Measurements from ENCODE around the gene COX4I1. TPM values are rescaled to one million over a fixed set of nuclear protein-coding genes. Genes with fewer than 3 reads are reported as not detected.

Gene COX4I1
- total RNA-seq, 1 experiment from 2014 or later: 618 TPM

DNA sequence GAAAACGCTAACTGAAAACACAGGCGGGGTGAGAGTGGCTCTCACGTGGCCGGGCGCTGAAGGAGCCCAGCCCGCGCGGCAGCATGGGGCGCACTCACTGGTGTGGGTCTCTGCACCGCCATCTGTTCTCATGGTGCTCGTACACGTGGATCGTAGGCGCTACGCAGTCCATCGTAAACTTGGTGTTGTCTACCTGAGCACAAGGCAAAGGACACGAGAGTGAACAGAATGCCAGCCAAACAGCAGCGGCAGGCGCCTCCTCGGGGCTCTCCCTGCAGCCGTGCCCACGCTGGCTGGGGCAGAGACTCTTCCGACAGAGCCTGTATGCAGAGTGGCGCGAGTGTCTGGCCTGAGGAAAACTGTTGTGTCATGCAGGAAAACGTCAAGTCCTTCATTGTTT is 19.2 kb upstream of the COX4I1 start:
- DNase-seq (ENCODE audit: unreplicated experiment): no peak
- no TSS peak for BruUV-seq (replicated peaks)
- peaks cover 41% of the 10 kb centered on the region for H3K36me3 Mint-ChIP-seq (ENCODE audit: insufficient read depth, unreplicated experiment)
- no peak overlapping the region for H3K27ac Mint-ChIP-seq (ENCODE audit: low read depth, unreplicated experiment)
- POLR2A ChIA-PET: no interaction called here
- no peak overlapping the region for H3K4me3 Mint-ChIP-seq (ENCODE audit: unreplicated experiment)
- CTCF ChIA-PET: interaction anchor here (0.6 kb wide), 1 partner anchor 230 kb away, joined by 3 read pairs; no protein-coding TSS in a partner anchor
- TF ChIP-seq, protein P1, sequence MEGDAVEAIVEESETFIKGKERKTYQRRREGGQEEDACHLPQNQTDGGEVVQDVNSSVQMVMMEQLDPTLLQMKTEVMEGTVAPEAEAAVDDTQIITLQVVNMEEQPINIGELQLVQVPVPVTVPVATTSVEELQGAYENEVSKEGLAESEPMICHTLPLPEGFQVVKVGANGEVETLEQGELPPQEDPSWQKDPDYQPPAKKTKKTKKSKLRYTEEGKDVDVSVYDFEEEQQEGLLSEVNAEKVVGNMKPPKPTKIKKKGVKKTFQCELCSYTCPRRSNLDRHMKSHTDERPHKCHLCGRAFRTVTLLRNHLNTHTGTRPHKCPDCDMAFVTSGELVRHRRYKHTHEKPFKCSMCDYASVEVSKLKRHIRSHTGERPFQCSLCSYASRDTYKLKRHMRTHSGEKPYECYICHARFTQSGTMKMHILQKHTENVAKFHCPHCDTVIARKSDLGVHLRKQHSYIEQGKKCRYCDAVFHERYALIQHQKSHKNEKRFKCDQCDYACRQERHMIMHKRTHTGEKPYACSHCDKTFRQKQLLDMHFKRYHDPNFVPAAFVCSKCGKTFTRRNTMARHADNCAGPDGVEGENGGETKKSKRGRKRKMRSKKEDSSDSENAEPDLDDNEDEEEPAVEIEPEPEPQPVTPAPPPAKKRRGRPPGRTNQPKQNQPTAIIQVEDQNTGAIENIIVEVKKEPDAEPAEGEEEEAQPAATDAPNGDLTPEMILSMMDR (IDR thresholded peaks at IDR 0.05; ENCODE audit: unreplicated experiment): no peak
- H3K27me3 Mint-ChIP-seq (ENCODE audit: insufficient read depth, unreplicated experiment): no peaks in the 10 kb centered on the region
- intact Hi-C loops (cut with micrococcal nuclease): no loop called here
- peaks cover 23% of the 10 kb centered on the region for H3K4me1 Mint-ChIP-seq (ENCODE audit: insufficient read depth, unreplicated experiment)
- H3K9me3 Mint-ChIP-seq (ENCODE audit: unreplicated experiment): no peaks in the 10 kb centered on the region

DNA sequence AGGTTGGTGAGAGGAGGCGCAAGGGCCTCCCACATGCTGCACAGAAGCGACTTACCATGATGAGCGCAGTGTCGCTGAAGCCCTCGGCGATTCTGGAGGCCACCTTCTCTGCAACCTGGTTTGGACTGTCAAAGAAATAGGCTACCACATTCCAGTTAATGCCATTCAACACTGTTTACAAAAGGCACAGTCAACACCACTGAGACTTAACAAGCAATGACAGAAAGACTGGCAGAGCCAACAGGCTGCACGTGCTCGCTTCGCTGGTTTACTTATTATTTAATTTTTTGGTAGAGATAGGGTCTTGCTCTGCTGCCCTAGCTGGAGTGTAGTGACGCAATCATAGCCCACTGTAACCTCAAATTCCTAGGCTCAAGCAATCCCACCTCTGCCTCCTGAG is 18.3 kb upstream of the COX4I1 start:
- no peak overlapping the region for H3K27ac Mint-ChIP-seq (ENCODE audit: low read depth, unreplicated experiment)
- intact Hi-C loops (cut with micrococcal nuclease): no loop called here
- no TSS peak for BruUV-seq (replicated peaks)
- H3K27me3 Mint-ChIP-seq (ENCODE audit: insufficient read depth, unreplicated experiment): no peaks in the 10 kb centered on the region
- TF ChIP-seq, protein P1 (IDR thresholded peaks at IDR 0.05; ENCODE audit: unreplicated experiment): no peak
- H3K36me3 Mint-ChIP-seq (ENCODE audit: insufficient read depth, unreplicated experiment): peaks cover 48% of the 10 kb centered on the region
- no peak overlapping the region for H3K4me3 Mint-ChIP-seq (ENCODE audit: unreplicated experiment)
- ChIA-PET POLR2A (interaction anchor here (1.2 kb wide), 1 partner anchor 13 kb away, joined by 5 read pairs; no protein-coding TSS in a partner anchor), CTCF (no interaction called here)
- peaks cover 23% of the 10 kb centered on the region for H3K4me1 Mint-ChIP-seq (ENCODE audit: insufficient read depth, unreplicated experiment)
- H3K9me3 Mint-ChIP-seq (ENCODE audit: unreplicated experiment): no peaks in the 10 kb centered on the region
- DNase-seq (ENCODE audit: unreplicated experiment): no peak

DNA sequence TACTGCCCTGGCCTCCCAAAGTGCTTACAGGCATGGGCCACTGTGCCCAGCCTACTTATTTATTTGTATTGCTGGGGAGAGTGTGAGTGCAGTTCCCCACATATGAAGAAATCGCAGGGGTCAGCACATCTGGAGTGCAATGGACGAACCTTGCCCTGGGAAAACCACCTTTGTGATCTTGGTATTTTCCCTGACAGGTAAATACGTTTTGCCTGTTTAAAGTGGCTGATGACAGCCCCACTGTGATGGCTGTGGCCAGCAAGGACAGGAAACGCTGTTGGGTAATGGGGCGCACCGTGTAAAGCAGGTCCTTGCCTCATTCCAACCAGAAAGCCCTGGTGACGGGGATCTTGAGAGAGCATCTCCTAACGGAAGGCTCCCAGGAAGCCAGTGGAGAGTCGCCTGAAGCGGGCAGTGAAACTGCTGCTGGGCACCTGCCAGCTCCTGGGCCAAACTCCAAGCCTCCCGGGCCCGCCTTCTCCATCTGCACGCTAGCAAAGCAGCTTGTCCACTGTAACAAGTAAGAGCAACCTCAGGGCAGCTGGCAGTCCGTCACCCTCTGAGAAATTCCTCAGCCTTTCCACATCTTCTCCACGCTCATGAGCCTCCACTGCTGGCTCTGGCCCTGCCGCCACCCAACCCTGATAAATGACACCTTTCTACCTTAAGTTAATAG is 17.7 kb upstream of the COX4I1 start:
- Mint-ChIP-seq H3K9me3 (ENCODE audit: unreplicated experiment) (no peaks in the 10 kb centered on the region), H3K27ac (ENCODE audit: low read depth, unreplicated experiment) (peak overlapping the region; percentile 1), H3K4me3 (ENCODE audit: unreplicated experiment) (no peak overlapping the region), H3K4me1 (ENCODE audit: insufficient read depth, unreplicated experiment) (peaks cover 23% of the 10 kb centered on the region), H3K27me3 (ENCODE audit: insufficient read depth, unreplicated experiment) (no peaks in the 10 kb centered on the region), H3K36me3 (ENCODE audit: insufficient read depth, unreplicated experiment) (peaks cover 55% of the 10 kb centered on the region)
- BruUV-seq (replicated peaks): no TSS peak
- DNase-seq (ENCODE audit: unreplicated experiment): peak; percentile 71
- TF ChIP-seq, protein P1 (IDR thresholded peaks at IDR 0.05; ENCODE audit: unreplicated experiment): no peak
- intact Hi-C loops (cut with micrococcal nuclease): loop anchor here (2.0 kb wide), 1 partner anchor 31 kb away; the partner anchor contains the start of gene C16orf74
- ChIA-PET CTCF (interaction anchor here (0.6 to 0.7 kb wide), 2 partner anchors 15 to 35 kb away, joined by 3 read pairs; no protein-coding TSS in a partner anchor), POLR2A (interaction anchor here (0.6 to 1.3 kb wide), 6 partner anchors 12 to 168 kb away, joined by 3 to 6 read pairs (median 4); partner anchors contain the start of gene C16orf74)

DNA sequence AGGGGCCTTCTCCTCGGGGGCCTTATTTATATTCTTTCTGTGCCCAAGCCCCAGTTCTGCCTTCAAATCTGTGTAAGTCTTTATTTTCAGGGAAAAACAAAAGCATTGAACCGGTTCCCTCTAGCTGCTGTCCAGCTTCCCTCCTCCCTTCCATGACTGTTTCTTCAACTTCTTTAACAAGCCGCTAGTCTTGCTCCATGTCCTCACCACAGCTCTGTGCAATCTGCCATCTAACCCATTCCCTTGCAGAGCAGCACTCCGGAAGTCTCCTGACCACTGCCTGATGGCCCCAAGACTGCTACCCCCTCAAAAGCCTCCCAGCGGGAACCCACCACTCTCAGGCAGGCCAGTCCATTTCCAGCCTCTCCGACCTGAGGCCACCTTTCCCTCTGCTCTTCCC is 17.0 kb upstream of the COX4I1 start:
- no TSS peak for BruUV-seq (replicated peaks)
- Mint-ChIP-seq H3K27me3 (ENCODE audit: insufficient read depth, unreplicated experiment) (no peaks in the 10 kb centered on the region), H3K9me3 (ENCODE audit: unreplicated experiment) (no peaks in the 10 kb centered on the region), H3K27ac (ENCODE audit: low read depth, unreplicated experiment) (peak overlapping the region; percentile 1), H3K4me1 (ENCODE audit: insufficient read depth, unreplicated experiment) (peaks cover 22% of the 10 kb centered on the region), H3K4me3 (ENCODE audit: unreplicated experiment) (no peak overlapping the region), H3K36me3 (ENCODE audit: insufficient read depth, unreplicated experiment) (peaks cover 58% of the 10 kb centered on the region)
- DNase-seq (ENCODE audit: unreplicated experiment): no peak
- intact Hi-C loops (cut with micrococcal nuclease): loop anchor here (2.0 kb wide), 1 partner anchor 32 kb away; the partner anchor contains the start of gene C16orf74
- POLR2A ChIA-PET: interaction anchor here (0.9 to 1.3 kb wide), 5 partner anchors 12 to 32 kb away, joined by 4 to 6 read pairs (median 5); partner anchors contain the start of gene C16orf74
- TF ChIP-seq, protein P1 (IDR thresholded peaks at IDR 0.05; ENCODE audit: unreplicated experiment): no peak
- CTCF ChIA-PET: interaction anchor here (0.6 to 1.6 kb wide), 4 partner anchors 15 to 123 kb away, joined by 3 to 6 read pairs (median 3); no protein-coding TSS in a partner anchor

Data from MCF 10A (cell line).